Endothelial cell of umbilical vein (primary cell): ENCODE measurements around the gene GCH1. TPM values are rescaled to one million over a fixed set of nuclear protein-coding genes. Genes with fewer than 3 reads are reported as not detected.

Source experiments
- BruUV-seq: library from RNA; stranded (reverse); fragments of 400-500 nt; replicated peaks from 2 replicates; lab custom pipeline; 2021; lab: Mats Ljungman, UMichigan
- CTCF ChIA-PET: fragments of 300-600, 350-600 bp; sonication (Branson Sonifier 250); formaldehyde crosslinking; loops from one replicate; lab custom pipeline; 2021; ENCODE audit warnings: antibody characterized with exemption, inconsistent platforms; lab: Charles Lee
- POLR2A ChIA-PET: fragments of 300-600, 350-600 bp; sonication (Branson Sonifier 250); formaldehyde crosslinking; loops from one replicate; lab custom pipeline; 2021; ENCODE audit warnings: antibody characterized with exemption, inconsistent platforms; lab: Charles Lee
- DNase-seq: peaks from one replicate; pipeline ENCODE4 v3.0.0-alpha.2; 2011; ENCODE audit warnings: low read depth, low spot score
- FAIRE-seq: peaks from 2 replicates; lab custom pipeline; 2011; peaks lifted over from hg19 to GRCh38; lab: Jason Lieb, UNC
- H2AFZ ChIP-seq: 2 replicates; pipeline ENCODE4 v1.6.0; 2012; ENCODE audit warnings: low read depth, low read length, control low read depth, inconsistent platforms
- H3K27ac ChIP-seq: 2 replicates; pipeline ENCODE4 v1.5.1; 2011; ENCODE audit warnings: low read depth, mild to moderate bottlenecking, control low read depth, low read length, moderate library complexity; ENCODE audit not compliant: insufficient read depth
- H3K27me3 ChIP-seq, 2 experiments: 2 replicates each; pipeline versions ENCODE4 v1.6.0 to v1.6.1; 2011; ENCODE audit warnings: low read length in 2 of 2, mixed read lengths in 1 of 2; ENCODE audit not compliant: control insufficient read depth in 2 of 2, insufficient read depth in 2 of 2
- H3K36me3 ChIP-seq, 2 experiments: 2 replicates in 1 of 2; 3 replicates in 1 of 2; pipeline ENCODE4 v1.5.1; 2011; ENCODE audit warnings: low read length in 2 of 2, mild to moderate bottlenecking in 1 of 2, moderate library complexity in 1 of 2; ENCODE audit not compliant: control insufficient read depth in 2 of 2, insufficient read depth in 2 of 2; ENCODE audit errors: extremely low read depth in 1 of 2
- H3K4me1 ChIP-seq: 3 replicates; pipeline ENCODE4 v1.5.1; 2011; ENCODE audit warnings: mild to moderate bottlenecking, low read length; ENCODE audit not compliant: control insufficient read depth, insufficient read depth; ENCODE audit errors: extremely low read depth
- H3K4me2 ChIP-seq: 2 replicates; pipeline ENCODE4 v1.6.1; 2011; ENCODE audit warnings: low read length, control low read depth, mixed read lengths; ENCODE audit not compliant: insufficient read depth
- H3K4me3 ChIP-seq, 3 experiments: fragments of 200-600 bp in 1 of 3; sonication (generic), shearing (Covaris generic) in 1 of 3; replicated peaks in 1 of 3; 2 replicates each; pipeline ENCODE4 v1.5.1; 2011 to 2016; ENCODE audit warnings: control low read depth in 3 of 3, low read length in 3 of 3, mild to moderate bottlenecking in 2 of 3, inconsistent platforms in 1 of 3, low read depth in 1 of 3, moderate library complexity in 1 of 3; ENCODE audit not compliant: insufficient read depth in 1 of 3
- H3K79me2 ChIP-seq: 2 replicates; pipeline ENCODE4 v1.6.0; 2012; ENCODE audit warnings: low read length, inconsistent platforms; ENCODE audit not compliant: control insufficient read depth, insufficient read depth
- H3K9ac ChIP-seq: replicated peaks from 2 replicates; pipeline ENCODE3; 2011; ENCODE audit warnings: low read length, control low read depth; ENCODE audit not compliant: insufficient read depth; ENCODE audit errors: extremely low read depth
- H3K9me1 ChIP-seq: replicated peaks from 3 replicates; pipeline ENCODE4 v1.6.0; 2011; ENCODE audit warnings: mild to moderate bottlenecking, low read length; ENCODE audit not compliant: control insufficient read depth, insufficient read depth; ENCODE audit errors: extremely low read depth
- H3K9me3 ChIP-seq: replicated peaks from 2 replicates; pipeline ENCODE4 v1.5.1; 2012; ENCODE audit warnings: low read length, inconsistent platforms; ENCODE audit not compliant: control insufficient read depth, insufficient read depth
- H4K20me1 ChIP-seq: replicated peaks from 2 replicates; pipeline ENCODE3; 2011; ENCODE audit warnings: mild to moderate bottlenecking, low read length; ENCODE audit not compliant: control insufficient read depth, insufficient read depth; ENCODE audit errors: extremely low read depth
- EZH2 ChIP-seq: IDR thresholded peaks from 2 replicates; pipeline ENCODE4 v1.6.1; 2012; ENCODE audit warnings: borderline replicate concordance, low read depth, mild to moderate bottlenecking, moderate library complexity, low read length, inconsistent platforms; ENCODE audit not compliant: severe bottlenecking
- FOS ChIP-seq: IDR thresholded peaks from 2 replicates; pipeline ENCODE4 v1.6.1; 2011; ENCODE audit warnings: mild to moderate bottlenecking, low read length, moderate library complexity, borderline replicate concordance; ENCODE audit not compliant: insufficient read depth
- GATA2 ChIP-seq: IDR thresholded peaks from 2 replicates; pipeline ENCODE4 v1.7.0; 2011; ENCODE audit warnings: low read depth, mild to moderate bottlenecking, moderate library complexity, mixed read lengths, low read length; ENCODE audit not compliant: insufficient read length, insufficient read depth
- JUN ChIP-seq: IDR thresholded peaks from 2 replicates; pipeline ENCODE4 v1.6.1; 2011; ENCODE audit warnings: borderline replicate concordance, low read depth; ENCODE audit not compliant: insufficient read length, insufficient read depth
- MAX ChIP-seq: IDR thresholded peaks from 2 replicates; pipeline ENCODE4 v1.6.1; 2011; ENCODE audit not compliant: insufficient read depth, insufficient read length
- MYC ChIP-seq: IDR thresholded peaks from one replicate; pipeline ENCODE4 v1.6.1; 2011; ENCODE audit warnings: mild to moderate bottlenecking, low read depth, low read length
- POLR2A ChIP-seq: IDR thresholded peaks from 2 replicates; pipeline ENCODE4 v1.6.1; 2012; ENCODE audit warnings: low read depth, mild to moderate bottlenecking, control low read depth, low read length
- POLR2AphosphoS5 ChIP-seq: IDR thresholded peaks from 2 replicates; pipeline ENCODE4 v1.6.1; 2012; ENCODE audit warnings: low read depth, mild to moderate bottlenecking, control low read depth, low read length, moderate library complexity; ENCODE audit not compliant: insufficient read depth
- dilution Hi-C: fragments of 300-500 bp; cut with MboI; formaldehyde crosslinking; loops from one replicate; pipeline ENCODE4 v1.15.0; 2019; ENCODE audit warnings: low sequenced_read_pairs; ENCODE audit not compliant: extremely low pct_ligation_motif_present
- intact Hi-C: fragments of 100-400 bp; cut with micrococcal nuclease; formaldehyde crosslinking; loops from one replicate; pipeline ENCODE4 v1.10.0; 2022
- polyA plus RNA-seq, 4 experiments: library from polyadenylated mRNA; depleted of rRNA in 3 of 4; stranded (reverse) in 3 of 4; unstranded in 1 of 4; fragments of >200 nt; gene quantifications; 2 replicates each; pipeline versions ENCODE4 v1.2.1 to v1.2.3, GENCODE V29; 2011 to 2012; ENCODE audit warnings: missing spikeins in 1 of 4
- total RNA-seq: library from RNA; stranded (reverse); gene quantifications from 2 replicates; pipeline ENCODE4 v1.2.3, GENCODE V29; 2021
- TF ChIP-seq, protein P1 (sequence below), 2 donors: IDR thresholded peaks; 1 replicate in 1 of 2; 2 replicates in 1 of 2; pipeline ENCODE4 v1.5.1; 2011; ENCODE audit warnings: low read length in 2 of 2, mild to moderate bottlenecking in 2 of 2, moderate library complexity in 2 of 2, control low read depth in 1 of 2, inconsistent platforms in 1 of 2, low read depth in 1 of 2; ENCODE audit not compliant: insufficient read depth in 1 of 2; ENCODE audit errors: extremely low read depth in 1 of 2

The GCH1 gene
- total and polyA plus RNA-seq, 2 donors (not counting 3 experiments of a cell fraction or from before 2014, with no cell fraction given) = 3.6 to 4.6 TPM

DNA sequence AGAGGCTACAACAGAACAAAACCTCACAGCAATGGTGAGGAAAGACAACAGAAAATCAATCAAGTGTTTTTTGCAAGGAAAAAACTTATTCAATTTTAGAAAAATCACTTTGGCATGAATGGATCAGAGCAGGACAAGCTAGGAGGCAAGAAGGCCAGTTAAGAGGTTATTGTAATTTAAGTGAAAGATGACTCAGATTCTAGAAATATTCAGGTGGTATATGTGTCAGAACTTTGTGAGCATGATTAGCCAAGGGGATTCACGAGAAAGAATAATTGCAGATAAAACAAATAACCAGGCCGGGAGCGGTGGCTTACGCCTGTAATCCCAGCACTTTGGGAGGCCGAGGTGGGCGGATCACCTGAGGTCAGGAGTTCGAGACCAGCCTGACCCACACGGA lies 12.7 kb downstream of the GCH1 start:
- H3K27ac ChIP-seq = no peak overlapping the region
- H3K4me1 ChIP-seq = peaks cover 2% of the 10 kb centered on the region
- DNase-seq (no peak), FAIRE-seq (no peak)
- ChIA-PET CTCF (interaction anchor here (1.0 kb wide), 1 partner anchor 13 kb away, joined by 4 read pairs; no protein-coding TSS in a partner anchor), POLR2A (no interaction called here)
- no peaks in the 10 kb centered on the region for H3K79me2 ChIP-seq
- H3K36me3 ChIP-seq = no peaks in the 10 kb centered on the region
- no peak overlapping the region for H3K4me3 ChIP-seq
- H3K9ac ChIP-seq = no peak overlapping the region
- no TSS peak for BruUV-seq
- dilution Hi-C loops (no loop called here), intact Hi-C loops (no loop called here)
- no peak overlapping the region for H3K4me2 ChIP-seq
- H3K9me3 ChIP-seq = no peaks in the 10 kb centered on the region
- no peaks in the 10 kb centered on the region for H3K27me3 ChIP-seq
- H2AFZ ChIP-seq = no peak overlapping the region
- no peaks in the 10 kb centered on the region for H4K20me1 ChIP-seq
- no peak for TF ChIP-seq JUN
- TF ChIP-seq POLR2AphosphoS5 = no peak
- no peak for TF ChIP-seq MAX
- no peak for TF ChIP-seq GATA2
- TF ChIP-seq, protein P1, sequence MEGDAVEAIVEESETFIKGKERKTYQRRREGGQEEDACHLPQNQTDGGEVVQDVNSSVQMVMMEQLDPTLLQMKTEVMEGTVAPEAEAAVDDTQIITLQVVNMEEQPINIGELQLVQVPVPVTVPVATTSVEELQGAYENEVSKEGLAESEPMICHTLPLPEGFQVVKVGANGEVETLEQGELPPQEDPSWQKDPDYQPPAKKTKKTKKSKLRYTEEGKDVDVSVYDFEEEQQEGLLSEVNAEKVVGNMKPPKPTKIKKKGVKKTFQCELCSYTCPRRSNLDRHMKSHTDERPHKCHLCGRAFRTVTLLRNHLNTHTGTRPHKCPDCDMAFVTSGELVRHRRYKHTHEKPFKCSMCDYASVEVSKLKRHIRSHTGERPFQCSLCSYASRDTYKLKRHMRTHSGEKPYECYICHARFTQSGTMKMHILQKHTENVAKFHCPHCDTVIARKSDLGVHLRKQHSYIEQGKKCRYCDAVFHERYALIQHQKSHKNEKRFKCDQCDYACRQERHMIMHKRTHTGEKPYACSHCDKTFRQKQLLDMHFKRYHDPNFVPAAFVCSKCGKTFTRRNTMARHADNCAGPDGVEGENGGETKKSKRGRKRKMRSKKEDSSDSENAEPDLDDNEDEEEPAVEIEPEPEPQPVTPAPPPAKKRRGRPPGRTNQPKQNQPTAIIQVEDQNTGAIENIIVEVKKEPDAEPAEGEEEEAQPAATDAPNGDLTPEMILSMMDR (IDR thresholded peaks at IDR 0.05; ENCODE audit: extremely low read depth in 1 of 2, insufficient read depth in 1 of 2, low read depth in 1 of 2, low read length in 2 of 2) = no peak
- no peak for TF ChIP-seq POLR2A
- TF ChIP-seq MYC = no peak
- TF ChIP-seq FOS = no peak
- no peak for TF ChIP-seq EZH2
- no peaks in the 10 kb centered on the region for H3K9me1 ChIP-seq
